Measurements from ENCODE around the gene YY1.

YY1 gene

DNA sequence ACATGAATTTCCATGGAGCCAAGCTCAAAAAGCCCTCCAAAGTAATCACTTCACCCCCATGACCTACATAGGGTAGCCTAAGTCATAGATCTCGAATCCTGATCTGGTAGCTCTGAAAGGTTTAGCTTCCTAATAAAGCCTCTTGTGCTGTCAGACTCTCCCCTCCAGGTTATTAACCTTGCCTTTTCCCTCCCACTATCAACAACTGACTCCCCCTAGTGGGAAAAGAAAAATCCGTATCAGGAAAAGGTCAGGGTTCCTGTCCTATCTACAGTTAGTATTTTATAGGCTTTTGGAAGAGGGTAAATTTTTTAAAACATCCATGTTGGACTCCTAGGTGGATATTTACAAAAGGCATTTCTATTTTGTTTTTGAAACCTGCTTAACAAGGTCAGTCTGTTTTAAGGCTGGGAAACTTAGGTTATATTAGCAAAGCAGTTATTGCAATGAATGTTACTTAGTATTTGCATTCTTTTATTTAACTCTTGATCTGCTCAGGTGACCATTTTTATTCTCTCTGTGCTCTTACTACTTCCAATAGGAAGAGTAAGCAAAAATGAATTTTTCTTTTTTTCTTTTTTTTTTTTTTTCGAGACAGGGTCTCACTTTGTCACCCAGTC lies 8.0 kb downstream of the YY1 start (continued):
- TF ChIP-seq ZNF155 (tag by site-specific recombination; IDR thresholded peaks at IDR 0.05): no peak
- TF ChIP-seq, protein P1, sequence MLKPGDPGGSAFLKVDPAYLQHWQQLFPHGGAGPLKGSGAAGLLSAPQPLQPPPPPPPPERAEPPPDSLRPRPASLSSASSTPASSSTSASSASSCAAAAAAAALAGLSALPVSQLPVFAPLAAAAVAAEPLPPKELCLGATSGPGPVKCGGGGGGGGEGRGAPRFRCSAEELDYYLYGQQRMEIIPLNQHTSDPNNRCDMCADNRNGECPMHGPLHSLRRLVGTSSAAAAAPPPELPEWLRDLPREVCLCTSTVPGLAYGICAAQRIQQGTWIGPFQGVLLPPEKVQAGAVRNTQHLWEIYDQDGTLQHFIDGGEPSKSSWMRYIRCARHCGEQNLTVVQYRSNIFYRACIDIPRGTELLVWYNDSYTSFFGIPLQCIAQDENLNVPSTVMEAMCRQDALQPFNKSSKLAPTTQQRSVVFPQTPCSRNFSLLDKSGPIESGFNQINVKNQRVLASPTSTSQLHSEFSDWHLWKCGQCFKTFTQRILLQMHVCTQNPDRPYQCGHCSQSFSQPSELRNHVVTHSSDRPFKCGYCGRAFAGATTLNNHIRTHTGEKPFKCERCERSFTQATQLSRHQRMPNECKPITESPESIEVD (tag by site-specific recombination; IDR thresholded peaks at IDR 0.05): no peak

- no peak for TF ChIP-seq ZNF549 (tag by site-specific recombination; IDR thresholded peaks at IDR 0.05)
- peak; percentile 64 for TF ChIP-seq GLIS1 (tag by site-specific recombination; IDR thresholded peaks at IDR 0.05)
- Histone ChIP-seq H3K4me1 (ENCODE audit: control insufficient read depth, insufficient read depth, low read length) (peaks cover 21% of the 10 kb centered on the region), H3K36me3 (ENCODE audit: control insufficient read depth in 2 of 2, insufficient read depth in 1 of 2, low read length in 2 of 2) (peaks cover 0 to 5% of the 10 kb centered on the region in 2 experiments; a peak in 2 of 3 replicates), H3K4me3 (ENCODE audit: low read depth, low read length) (no peak overlapping the region), H3K9me3 (ENCODE audit: control insufficient read depth, insufficient read depth, low read depth, low read length) (no peaks in the 10 kb centered on the region), H3K27ac (ENCODE audit: extremely low read depth, low read depth, low read length) (no peak overlapping the region)
- ChIA-PET CTCF (interaction anchor here (0.9 kb wide), 1 partner anchor 36 kb away, joined by 3 read pairs; no protein-coding TSS in a partner anchor), POLR2A (interaction anchor here (1.1 kb wide), 1 partner anchor 9 kb away, joined by 6 read pairs; no protein-coding TSS in a partner anchor)
These were observed 12.0 kb downstream of the YY1 start for GRCh38 chr14:100250732-100251465.

- no peak overlapping the region for H3K4me3 ChIP-seq (ENCODE audit: low read depth, low read length)
- ChIA-PET CTCF (interaction anchor here (1.3 kb wide), 1 partner anchor 12 kb away, joined by 6 read pairs; no protein-coding TSS in a partner anchor), POLR2A (no interaction called here)
- H3K36me3 ChIP-seq (ENCODE audit: control insufficient read depth in 2 of 2, insufficient read depth in 1 of 2, low read length in 2 of 2): peaks cover 0 to 11% of the 10 kb centered on the region in 2 experiments; a peak in 2 of 3 replicates
- H3K4me1 ChIP-seq (ENCODE audit: control insufficient read depth, insufficient read depth, low read length): peaks cover 4% of the 10 kb centered on the region
- TF ChIP-seq ZNF292 (tag by site-specific recombination; IDR thresholded peaks at IDR 0.05; ENCODE audit: borderline replicate concordance, low read depth) (no peak), ZNF121 (tag by site-specific recombination; IDR thresholded peaks at IDR 0.05) (peak; percentile 98), ZNF664 (tag by site-specific recombination; IDR thresholded peaks at IDR 0.05) (no peak)
- H3K9me3 ChIP-seq (ENCODE audit: control insufficient read depth, insufficient read depth, low read depth, low read length): no peaks in the 10 kb centered on the region
- H3K27ac ChIP-seq (ENCODE audit: extremely low read depth, low read depth, low read length): no peak overlapping the region
These were observed 13.7 kb downstream of the YY1 start for GRCh38 chr14:100252684-100253083.

- POLR2A ChIA-PET: no interaction called here
These were observed 17.5 kb downstream of the YY1 start for GRCh38 chr14:100256339-100256895.

More at GRCh38 chr14:100256339-100256895, 17.5 kb downstream of the YY1 start:
- Histone ChIP-seq H3K27ac (ENCODE audit: extremely low read depth, low read depth, low read length) (no peak overlapping the region), H3K4me3 (ENCODE audit: low read depth, low read length) (no peak overlapping the region), H3K9me3 (ENCODE audit: control insufficient read depth, insufficient read depth, low read depth, low read length) (no peaks in the 10 kb centered on the region), H3K36me3 (ENCODE audit: control insufficient read depth in 2 of 2, insufficient read depth in 1 of 2, low read length in 2 of 2) (peaks cover 0 to 8% of the 10 kb centered on the region in 2 experiments; a peak in 2 of 3 replicates), H3K4me1 (ENCODE audit: control insufficient read depth, insufficient read depth, low read length) (peaks cover 2% of the 10 kb centered on the region; the same call in 1 of the 2 replicates)
- TF ChIP-seq ZNF280C (tag by site-specific recombination; IDR thresholded peaks at IDR 0.05) (no peak), SCRT2 (tag by site-specific recombination; IDR thresholded peaks at IDR 0.05) (peak; percentile 60), SCRT1 (tag by site-specific recombination; IDR thresholded peaks at IDR 0.05; ENCODE audit: borderline replicate concordance) (0 out of 2 replicates have a peak, but pooled peaks have one; percentile 36), ZNF146 (tag by site-specific recombination; IDR thresholded peaks at IDR 0.05) (peak; percentile 96), PRDM1 (tag by site-specific recombination; IDR thresholded peaks at IDR 0.05) (peak; percentile 19; the same call in 1 of the 2 replicates)
- TF ChIP-seq, protein P2, sequence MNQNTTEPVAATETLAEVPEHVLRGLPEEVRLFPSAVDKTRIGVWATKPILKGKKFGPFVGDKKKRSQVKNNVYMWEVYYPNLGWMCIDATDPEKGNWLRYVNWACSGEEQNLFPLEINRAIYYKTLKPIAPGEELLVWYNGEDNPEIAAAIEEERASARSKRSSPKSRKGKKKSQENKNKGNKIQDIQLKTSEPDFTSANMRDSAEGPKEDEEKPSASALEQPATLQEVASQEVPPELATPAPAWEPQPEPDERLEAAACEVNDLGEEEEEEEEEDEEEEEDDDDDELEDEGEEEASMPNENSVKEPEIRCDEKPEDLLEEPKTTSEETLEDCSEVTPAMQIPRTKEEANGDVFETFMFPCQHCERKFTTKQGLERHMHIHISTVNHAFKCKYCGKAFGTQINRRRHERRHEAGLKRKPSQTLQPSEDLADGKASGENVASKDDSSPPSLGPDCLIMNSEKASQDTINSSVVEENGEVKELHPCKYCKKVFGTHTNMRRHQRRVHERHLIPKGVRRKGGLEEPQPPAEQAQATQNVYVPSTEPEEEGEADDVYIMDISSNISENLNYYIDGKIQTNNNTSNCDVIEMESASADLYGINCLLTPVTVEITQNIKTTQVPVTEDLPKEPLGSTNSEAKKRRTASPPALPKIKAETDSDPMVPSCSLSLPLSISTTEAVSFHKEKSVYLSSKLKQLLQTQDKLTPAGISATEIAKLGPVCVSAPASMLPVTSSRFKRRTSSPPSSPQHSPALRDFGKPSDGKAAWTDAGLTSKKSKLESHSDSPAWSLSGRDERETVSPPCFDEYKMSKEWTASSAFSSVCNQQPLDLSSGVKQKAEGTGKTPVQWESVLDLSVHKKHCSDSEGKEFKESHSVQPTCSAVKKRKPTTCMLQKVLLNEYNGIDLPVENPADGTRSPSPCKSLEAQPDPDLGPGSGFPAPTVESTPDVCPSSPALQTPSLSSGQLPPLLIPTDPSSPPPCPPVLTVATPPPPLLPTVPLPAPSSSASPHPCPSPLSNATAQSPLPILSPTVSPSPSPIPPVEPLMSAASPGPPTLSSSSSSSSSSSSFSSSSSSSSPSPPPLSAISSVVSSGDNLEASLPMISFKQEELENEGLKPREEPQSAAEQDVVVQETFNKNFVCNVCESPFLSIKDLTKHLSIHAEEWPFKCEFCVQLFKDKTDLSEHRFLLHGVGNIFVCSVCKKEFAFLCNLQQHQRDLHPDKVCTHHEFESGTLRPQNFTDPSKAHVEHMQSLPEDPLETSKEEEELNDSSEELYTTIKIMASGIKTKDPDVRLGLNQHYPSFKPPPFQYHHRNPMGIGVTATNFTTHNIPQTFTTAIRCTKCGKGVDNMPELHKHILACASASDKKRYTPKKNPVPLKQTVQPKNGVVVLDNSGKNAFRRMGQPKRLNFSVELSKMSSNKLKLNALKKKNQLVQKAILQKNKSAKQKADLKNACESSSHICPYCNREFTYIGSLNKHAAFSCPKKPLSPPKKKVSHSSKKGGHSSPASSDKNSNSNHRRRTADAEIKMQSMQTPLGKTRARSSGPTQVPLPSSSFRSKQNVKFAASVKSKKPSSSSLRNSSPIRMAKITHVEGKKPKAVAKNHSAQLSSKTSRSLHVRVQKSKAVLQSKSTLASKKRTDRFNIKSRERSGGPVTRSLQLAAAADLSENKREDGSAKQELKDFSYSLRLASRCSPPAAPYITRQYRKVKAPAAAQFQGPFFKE (tag by site-specific recombination; IDR thresholded peaks at IDR 0.05; ENCODE audit: borderline replicate concordance): no peak
- CTCF ChIA-PET: interaction anchor here (1.0 kb wide), 1 partner anchor 10 kb away, joined by 4 read pairs; no protein-coding TSS in a partner anchor

All from HEK293 (cell line).